ENCODE results near the gene TM4SF1. TPM values are rescaled to one million over a fixed set of nuclear protein-coding genes. Genes with fewer than 3 reads are reported as not detected.
"Not testable (repeated sequence)": the region's sequence is repeated elsewhere in the genome, so short reads cannot be mapped to it uniquely, and the experiment has no call there.

Gene TM4SF1
- total RNA-seq, 1 donor from 2014 or later, result 63.8 TPM

DNA sequence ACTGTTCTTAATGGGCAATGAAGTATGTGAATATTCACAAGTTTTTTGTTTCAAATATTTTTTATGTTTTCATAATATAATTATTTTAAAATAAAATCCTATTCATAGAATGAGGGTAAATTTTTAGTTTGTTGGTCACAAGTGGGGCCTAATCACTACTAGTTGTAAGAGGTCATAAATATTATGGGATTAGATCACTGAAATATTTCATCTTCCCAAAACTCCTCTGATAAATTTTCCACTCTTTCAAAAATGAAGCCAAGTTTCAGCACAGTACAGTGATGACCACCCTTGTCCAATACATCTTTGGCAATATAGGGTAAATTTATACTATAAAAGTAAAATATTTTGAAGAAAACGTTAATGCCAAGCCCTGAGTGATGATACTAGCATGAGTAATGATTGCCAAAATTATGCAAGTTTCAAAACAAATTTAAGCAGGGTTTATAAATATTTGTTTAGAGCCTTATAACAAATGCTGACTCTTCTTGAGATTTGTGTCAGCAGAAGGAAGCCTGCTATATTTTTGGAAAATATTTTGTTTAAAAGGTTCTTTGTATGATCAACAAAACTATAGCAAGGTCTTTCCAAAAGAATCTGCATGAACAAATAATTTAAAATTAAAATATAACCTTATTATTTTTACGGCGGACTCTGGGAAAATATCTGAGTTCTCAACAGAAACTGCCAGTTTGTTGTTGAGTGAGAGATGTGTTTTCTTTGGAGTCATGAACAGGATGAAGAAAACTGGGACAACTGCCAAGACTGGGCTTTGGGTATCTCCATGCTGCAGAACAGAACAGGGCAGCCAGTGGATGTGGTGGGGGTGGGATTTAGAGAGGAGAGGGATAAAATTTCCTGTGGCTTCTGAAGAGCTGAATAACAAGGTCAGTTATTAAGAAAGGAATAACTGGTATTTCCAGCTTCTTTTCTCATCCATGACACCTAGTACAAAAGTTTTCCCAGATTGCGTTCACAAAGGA lies 17.9 kb upstream of the TM4SF1 start:
- peak; percentile 73 for DNase-seq (ENCODE audit: low read depth)

GRCh38 chr3:149393345-149394160 lies 16.1 kb upstream of the TM4SF1 start:
- DNase-seq (ENCODE audit: low read depth), result peak; percentile 82

DNA sequence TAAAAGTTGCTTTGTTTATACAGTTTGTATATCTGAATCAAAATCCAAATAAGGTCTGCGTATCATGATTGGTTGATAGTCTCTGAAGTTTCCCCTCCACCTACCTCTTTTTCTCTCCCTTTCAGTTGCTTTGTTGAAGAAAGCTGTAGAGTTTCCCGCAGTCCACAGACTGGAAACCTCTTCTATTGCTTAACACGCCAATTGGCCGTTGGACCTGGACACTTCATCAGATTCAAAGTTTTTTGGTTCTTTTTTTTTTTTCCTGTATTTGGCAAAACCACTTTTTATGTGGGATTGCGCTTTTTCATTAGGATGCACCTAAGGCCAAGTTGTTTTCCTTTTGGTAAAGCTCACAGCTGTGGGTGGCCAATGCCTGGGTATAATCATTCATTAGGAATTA lies 14.5 kb upstream of the TM4SF1 start:
- no peak for DNase-seq (ENCODE audit: low read depth)

GRCh38 chr3:149390772-149391212 lies 13.3 kb upstream of the TM4SF1 start:
- peak; percentile 60 for DNase-seq (ENCODE audit: low read depth)

- no peak for DNase-seq (ENCODE audit: low read depth)
Measured at GRCh38 chr3:149390294-149390693, 12.8 kb upstream of the TM4SF1 start.

DNA sequence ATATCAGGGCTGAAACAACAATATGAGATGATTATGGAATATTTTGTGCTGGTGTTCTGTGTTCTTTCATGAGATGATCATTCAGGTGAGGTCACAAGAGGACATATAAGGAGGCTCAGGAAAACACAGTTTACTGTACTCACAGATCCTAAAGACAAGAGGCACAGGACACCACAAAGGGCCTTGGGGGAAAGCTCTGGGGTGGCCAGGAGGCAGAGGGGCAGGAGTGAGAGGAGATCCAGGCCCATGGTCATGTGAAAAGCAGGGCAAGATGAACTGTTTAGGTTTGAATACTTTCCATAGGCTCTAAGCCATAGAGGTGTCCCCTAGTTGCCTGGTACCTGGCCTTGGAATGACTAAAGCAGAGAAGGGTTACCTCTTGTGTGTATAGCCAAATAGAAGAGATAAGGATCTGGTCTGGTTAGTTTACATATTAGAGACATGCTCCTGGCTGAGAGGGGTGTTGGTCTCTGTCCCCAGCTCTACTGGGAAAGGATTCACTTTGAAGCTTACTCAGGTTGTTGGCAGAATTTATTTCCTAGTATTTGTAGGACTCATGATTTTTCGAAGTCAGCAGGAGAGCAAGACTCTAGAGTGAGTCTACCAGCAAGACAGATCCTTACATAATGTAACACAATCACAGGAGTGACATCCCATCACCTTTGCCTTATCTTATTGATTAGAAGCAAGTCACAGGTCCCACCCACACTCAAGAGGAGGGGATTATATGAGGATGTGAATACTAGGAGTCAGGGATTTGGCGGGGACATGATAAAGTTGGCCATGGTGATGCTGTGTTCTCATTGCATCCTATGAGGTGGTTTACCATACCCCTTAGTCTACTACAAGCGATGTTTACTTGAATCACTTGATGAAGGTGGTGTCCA lies 11.3 kb upstream of the TM4SF1 start:
- DNase-seq (ENCODE audit: low read depth), result peak; percentile 7

DNA sequence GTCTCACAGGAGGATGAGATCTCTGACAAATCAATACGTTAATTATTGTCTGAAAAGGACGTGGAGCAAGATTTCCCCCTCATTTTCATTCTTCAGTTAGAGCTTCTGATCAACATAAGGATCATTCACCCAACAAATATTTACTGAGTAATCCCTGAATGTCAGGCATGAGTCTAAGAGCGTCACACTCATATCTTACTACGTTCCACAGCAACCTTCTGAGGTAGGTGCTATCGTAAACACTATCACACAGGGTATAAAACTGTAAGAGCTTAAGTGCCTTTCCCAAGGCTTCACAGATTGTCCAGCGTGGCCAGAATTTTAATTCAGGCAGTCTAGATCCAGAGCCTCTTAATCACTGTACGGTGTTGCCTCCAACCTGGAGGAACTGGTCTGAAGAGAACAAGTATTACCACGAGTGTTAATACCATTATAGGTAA lies 10.6 kb upstream of the TM4SF1 start:
- DNase-seq (ENCODE audit: low read depth), result peak; percentile 97

GRCh38 chr3:149386299-149386606 lies 8.8 kb upstream of the TM4SF1 start:
- peak; percentile 23 for DNase-seq (ENCODE audit: low read depth)

DNA sequence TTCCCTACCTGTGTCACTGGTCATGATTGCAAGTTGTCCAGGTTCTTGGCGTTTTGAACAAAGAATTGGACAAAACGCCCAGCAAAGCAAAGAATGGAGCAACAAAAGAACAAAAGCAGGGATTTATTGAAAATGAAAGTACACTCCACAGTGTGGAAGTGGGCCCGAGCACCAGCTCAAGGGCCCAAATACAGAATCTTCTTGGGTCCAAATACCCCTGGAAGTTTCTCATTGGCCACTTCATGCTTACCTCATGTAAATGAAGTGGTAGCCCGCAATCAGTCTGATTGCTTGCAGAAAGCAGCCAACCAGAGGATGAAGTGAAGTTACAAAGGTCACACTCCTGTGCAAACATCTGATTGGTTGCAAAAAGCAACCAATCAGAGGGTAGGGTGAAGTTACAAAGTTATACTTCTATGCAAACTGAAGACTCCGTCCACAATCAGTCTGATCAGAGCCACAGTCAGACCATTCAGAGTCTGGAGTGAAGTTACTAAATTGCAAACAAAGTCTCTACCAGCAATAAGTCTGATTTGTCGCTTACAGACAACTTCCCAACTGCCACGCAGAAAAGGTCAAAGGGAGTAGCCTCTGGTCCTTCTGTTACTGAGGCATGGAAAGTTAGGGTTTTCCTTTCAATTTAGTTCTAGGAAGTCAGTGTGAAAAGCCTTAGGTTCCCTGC lies 8.3 kb upstream of the TM4SF1 start:
- peak; percentile 6 for DNase-seq (ENCODE audit: low read depth)

GRCh38 chr3:149384911-149385321 lies 7.5 kb upstream of the TM4SF1 start:
- DNase-seq (ENCODE audit: low read depth), result peak; percentile 99

- DNase-seq (ENCODE audit: low read depth), result peak; percentile 2
Measured at GRCh38 chr3:149384167-149384566, 6.7 kb upstream of the TM4SF1 start.

GRCh38 chr3:149383703-149384102 lies 6.3 kb upstream of the TM4SF1 start:
- DNase-seq (ENCODE audit: low read depth), result no peak

GRCh38 chr3:149382518-149382917 lies 5.1 kb upstream of the TM4SF1 start:
- peak; percentile 19 for DNase-seq (ENCODE audit: low read depth)

- DNase-seq (ENCODE audit: low read depth), result peak; percentile 66
Measured at GRCh38 chr3:149382101-149382467, 4.6 kb upstream of the TM4SF1 start.

DNA sequence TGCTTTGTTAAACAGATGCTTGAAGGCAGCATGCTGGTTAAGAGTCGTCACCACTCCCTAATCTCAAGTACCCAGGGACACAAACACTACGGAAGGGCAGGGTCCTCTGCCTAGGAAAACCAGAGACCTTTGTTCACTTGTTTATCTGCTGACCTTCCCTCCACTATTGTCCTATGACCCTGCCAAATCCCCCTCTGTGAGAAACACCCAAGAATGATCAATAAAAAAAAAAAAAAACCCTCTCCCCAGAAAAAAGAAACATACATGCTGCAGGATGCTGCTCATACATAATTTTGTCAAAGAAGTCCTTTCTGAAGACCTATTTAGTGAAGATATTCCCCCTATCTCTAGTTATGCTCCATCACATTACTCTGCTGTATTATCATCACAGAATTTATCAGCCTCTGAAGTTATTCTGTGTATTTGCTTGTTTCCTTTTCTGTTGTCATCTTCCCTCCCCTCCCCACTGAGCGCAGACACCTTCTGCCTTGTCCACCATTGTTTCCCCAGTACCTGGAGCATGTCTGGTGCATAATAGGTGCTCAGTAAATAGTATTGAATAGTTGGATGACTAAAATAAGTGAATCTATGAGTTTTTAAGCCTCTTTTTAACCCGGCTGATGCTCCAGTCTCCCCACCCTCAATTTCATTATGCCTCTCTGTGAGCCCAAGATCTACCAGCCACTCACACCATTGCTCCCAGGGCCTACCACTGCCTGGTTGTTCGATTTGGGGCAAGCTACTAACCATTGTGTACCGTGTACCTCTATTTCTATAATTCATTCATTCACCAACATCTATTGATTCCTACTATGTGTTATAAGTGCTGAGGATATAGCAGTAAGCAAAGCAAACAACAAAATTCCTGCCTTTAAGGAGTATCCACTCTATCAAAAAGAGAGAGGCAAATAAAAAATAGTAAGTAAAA lies 4.0 kb upstream of the TM4SF1 start:
- DNase-seq (ENCODE audit: low read depth), result no peak

DNA sequence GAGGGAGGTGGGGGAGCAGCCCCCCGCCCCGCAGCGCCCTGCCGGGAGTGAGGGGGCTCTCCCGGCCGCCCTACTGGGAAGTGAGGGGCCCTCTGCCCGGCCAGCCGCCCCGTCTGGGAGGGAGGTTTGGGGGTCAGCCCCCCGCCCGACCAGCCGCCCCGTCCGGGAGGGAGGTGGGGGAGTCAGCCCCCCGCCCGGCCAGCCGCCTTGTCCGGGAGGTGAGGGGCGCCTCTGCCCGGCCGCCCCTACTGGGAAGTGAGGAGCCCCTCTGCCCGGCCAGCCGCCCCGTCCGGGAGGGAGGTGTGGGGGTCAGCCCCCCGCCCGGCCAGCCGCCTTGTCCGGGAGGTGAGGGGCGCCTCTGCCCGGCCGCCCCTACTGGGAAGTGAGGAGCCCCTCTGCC lies 2.8 kb upstream of the TM4SF1 start:
- not testable (repeated sequence) for DNase-seq (ENCODE audit: low read depth)

DNA sequence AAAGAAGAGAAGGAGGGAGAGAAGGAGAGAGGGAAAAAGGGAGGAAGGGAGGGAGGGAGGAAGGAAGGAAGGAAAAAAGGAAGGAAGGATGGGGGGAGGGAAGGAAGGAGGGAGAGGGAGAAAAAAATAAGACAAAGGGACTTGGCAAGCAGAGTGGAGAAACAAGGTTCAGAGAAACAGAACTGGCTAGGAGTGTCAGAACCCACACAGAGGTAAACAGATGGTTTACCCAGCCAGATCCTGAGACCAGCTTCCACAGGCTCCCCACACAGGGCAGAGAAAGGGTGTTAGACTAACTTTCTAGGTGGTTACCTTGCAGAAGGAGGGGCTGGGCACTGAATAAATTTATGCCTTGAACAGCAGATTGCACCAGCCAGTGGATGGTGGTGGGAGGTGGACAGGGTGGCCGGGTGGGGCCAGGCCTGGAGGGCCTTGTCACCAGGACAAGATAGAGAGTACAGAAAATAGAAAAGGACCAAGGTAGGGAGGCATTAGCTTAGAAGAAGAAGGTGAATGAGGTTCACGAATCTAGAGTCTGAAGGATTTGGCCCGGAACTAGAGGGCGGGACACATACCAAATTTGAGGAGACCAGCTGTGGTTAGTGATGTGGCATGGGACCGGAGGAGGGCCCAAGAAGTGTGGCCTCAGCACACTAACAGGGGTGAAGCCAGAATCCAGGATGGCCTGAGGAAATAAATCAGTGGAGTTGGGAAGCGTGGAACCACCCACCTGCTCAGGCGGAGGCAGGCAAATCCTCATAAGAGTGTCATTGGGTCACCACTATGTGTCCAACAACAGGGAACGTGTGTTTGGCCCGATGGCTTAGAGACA lies 1.2 kb upstream of the TM4SF1 start:
- peak; percentile 60 for DNase-seq (ENCODE audit: low read depth)

GRCh38 chr3:149376718-149377407 lies 586 bp downstream of the TM4SF1 start:
- DNase-seq (ENCODE audit: low read depth), result peak; percentile 73
